ENCODE measurements around the gene GMEB1.
"Not testable (repeated sequence)": the region's sequence is repeated elsewhere in the genome, so short reads cannot be mapped to it uniquely, and the experiment has no call there.

The GMEB1 gene

GRCh38 chr1:28672971-28673370 lies 4.4 kb downstream of the GMEB1 start:
- not testable (repeated sequence) for DNase-seq (ENCODE audit: low spot score)

- no peak for DNase-seq (ENCODE audit: low spot score)
Observed at GRCh38 chr1:28675924-28676257, 7.3 kb downstream of the GMEB1 start.

DNA sequence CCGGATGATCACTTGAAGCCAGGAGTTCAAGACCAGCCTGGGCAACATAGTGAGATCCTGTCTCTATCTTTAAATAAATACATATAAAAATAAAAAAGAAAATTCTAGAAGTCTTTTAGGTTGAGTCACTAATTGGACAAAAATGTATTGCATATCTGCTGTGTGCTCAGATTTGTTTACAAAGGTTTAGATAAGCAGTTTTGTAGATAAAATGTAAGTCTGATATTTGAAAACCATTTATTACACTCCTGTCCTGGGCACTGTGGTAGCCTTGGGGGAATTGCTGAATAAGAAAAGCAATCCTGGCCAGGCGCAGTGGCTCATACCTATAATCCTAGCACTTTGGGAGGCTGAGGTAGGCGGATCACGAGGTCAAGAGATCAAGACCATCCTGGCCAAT lies 11.6 kb downstream of the GMEB1 start:
- no peak for DNase-seq (ENCODE audit: low spot score)

DNA sequence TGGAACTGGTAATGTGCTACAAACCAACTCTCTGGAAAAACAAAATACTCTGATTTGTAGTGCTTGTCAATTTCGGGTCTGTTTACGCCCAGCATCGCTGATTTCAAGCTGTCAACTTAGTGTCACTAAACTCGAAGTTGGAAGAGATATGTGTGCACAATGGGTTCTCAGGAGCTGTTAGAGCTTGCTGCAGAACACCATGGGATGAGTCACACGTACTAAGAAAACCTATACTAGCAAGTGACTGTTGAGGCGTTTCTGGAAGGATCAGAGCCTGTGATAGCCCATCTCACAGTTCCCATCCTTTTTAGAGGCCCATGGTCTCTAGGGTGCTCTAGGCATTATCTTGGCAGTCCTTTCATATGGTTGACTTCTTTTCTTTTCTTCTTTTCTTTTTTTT lies 14.3 kb downstream of the GMEB1 start:
- no peak for DNase-seq (ENCODE audit: low spot score)

GRCh38 chr1:28684937-28685336 lies 16.4 kb downstream of the GMEB1 start:
- no peak for DNase-seq (ENCODE audit: low spot score)

DNA sequence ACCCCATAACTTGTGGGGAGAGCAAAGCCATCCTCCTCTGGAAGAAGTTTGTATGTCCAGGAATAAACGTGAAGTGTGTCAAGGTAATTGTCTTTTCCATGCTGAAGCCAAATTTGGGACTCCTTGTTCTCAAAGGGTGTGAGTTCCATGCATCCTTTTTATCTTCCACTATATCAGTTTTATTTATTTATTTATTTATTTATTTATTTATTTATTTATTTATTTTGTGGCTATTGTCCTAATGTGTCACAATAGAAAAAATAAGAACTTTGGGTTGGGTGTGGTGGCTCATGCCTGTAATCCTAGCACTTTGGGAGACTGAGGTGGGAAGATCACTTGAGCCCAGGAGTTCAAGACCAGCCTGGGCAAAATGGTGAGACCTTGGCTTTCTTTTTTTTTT lies 23.0 kb downstream of the GMEB1 start:
- not testable (repeated sequence) for DNase-seq (ENCODE audit: low spot score)

- DNase-seq (ENCODE audit: low spot score), result no peak
Observed at GRCh38 chr1:28703629-28704028, 35.0 kb downstream of the GMEB1 start.

- DNase-seq (ENCODE audit: low spot score), result no peak
Observed at GRCh38 chr1:28716336-28716735, 47.8 kb downstream of the GMEB1 start.

DNA sequence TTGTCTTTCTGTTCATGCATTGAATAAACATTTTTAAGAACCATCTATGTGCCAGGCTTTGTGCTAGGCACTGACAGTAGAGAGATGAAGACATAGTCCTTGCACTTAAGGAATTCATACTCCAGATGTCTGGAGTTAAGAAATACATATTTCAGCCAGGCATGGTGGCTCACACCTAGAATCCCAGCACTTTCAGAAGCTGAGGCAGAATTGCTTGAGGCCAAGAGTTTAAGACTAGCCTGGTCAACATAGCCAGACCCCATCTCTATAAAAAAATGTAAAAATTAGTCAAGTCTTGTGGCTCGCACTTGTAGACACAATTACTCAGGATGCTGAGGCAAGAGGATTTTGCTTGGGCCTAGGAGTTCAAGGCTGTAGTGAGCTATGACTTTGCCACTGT lies 49.6 kb downstream of the GMEB1 start:
- no peak for DNase-seq (ENCODE audit: low spot score)

GRCh38 chr1:28718586-28719331 lies 50.2 kb downstream of the GMEB1 start:
- no peak for DNase-seq (ENCODE audit: low spot score)

DNA sequence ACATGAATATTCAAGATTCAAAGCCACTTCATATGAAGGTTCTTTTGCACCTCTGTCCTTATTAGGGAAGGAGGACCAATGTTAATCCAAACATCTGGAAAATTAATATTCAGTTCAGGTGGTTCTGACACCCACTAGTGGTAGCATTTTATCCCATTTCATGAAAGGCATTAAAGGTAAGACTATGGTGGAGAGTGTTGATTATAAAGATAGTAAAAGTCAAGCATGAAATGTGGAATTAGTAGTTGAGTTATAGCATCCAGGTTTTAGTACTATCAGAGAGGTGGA lies 50.7 kb downstream of the GMEB1 start:
- no peak for DNase-seq (ENCODE audit: low spot score)

- no peak for DNase-seq (ENCODE audit: low spot score)
Observed at GRCh38 chr1:28720376-28720775, 51.8 kb downstream of the GMEB1 start.

GRCh38 chr1:28721927-28722326 lies 53.3 kb downstream of the GMEB1 start:
- not testable (repeated sequence) for DNase-seq (ENCODE audit: low spot score)

GRCh38 chr1:28725365-28725764 lies 56.8 kb downstream of the GMEB1 start:
- not testable (repeated sequence) for DNase-seq (ENCODE audit: low spot score)

DNA sequence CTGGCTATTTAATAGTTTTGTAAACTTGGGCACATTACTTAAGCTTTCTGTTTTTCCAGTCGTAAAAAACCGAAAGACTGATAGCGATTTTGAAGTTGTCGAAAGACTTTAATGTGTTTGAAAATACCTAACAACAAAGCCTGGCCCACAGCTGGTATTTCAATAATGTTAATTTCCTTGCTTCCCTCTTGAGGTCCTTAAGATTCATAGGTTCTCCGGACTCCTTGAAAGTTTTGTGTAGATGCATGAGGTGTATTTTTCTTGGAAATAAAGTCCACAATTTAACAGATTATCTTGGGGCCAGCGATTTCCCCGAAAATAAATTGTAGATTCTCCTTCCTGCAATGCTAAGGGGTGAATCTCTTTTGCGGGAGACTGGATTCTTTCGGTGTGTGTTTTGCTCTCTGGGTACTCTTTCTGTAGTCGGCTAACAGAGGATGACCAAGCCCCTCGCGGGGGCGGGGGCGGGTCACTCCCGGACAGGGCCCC lies 67.4 kb downstream of the GMEB1 start:
- no peak for DNase-seq (ENCODE audit: low spot score)

- peak; percentile 94 for DNase-seq (ENCODE audit: low spot score)
Observed at GRCh38 chr1:28736450-28737306, 68.1 kb downstream of the GMEB1 start, which contains the start of gene YTHDF2. Gene YTHDF2 (plus strand): TSS chr1:28736940. CDS start chr1:28737121, 181 bp downstream.

DNA sequence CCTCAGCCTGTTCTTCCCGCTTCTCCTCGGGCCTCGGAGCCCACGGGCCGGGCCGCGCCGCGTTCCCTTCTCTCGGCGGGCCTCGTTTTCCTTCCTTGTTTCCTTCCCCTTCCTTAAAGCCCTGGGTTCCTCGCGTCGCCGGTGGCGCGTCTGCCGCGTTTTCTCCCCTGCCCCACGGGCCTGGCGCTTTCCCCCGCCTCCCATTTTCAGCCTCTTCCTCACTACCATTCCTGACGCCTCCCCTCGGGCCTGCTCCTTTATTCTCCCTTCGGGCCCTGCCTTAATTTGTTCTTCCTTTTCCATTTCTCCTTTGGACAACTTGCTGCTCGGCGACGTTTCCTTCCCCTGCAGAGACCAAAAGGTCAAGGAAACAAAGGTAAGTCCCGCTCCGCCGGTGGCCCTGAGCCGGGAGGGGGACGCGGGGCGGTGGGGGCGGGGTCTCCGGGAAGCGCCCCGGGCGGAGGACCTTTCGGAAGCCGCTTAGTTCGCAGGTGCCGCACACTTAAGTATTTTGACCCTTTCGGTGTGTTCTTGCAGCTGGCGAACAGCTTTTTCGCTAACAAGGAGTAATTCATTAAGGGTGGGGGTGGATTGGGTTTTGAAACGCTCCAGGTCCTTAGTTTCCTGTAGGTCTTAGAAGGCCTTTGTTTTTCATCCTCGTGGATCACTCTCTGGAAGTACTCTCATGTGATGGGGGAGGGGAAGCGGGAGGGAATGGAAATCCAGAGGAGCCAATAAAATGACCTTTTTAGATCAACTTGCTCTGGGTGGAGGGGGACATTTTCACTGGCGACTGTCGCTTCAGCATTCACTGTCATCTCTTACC lies 68.9 kb downstream of the GMEB1 start:
- peak; percentile 51 for DNase-seq (ENCODE audit: low spot score)

DNA sequence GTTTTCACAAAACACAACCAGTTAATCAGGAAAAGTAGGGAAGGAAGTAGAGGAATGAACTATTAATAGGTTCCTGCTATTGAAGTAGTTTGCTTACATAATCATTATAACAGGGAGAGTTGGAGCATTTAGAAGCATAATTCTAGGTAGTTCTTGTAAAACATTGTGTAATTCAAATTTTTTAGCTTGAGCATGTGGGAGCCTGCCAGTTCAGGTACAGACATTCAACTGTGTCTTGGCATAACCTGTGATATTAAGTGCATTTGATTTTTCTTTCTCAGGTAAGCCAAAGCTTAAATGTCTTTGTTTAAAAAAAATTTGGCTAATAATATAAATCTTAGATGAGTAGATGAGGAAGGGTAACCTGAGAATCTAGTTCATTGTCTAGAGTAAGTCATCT lies 71.5 kb downstream of the GMEB1 start:
- DNase-seq (ENCODE audit: low spot score), result no peak

- no peak for DNase-seq (ENCODE audit: low spot score)
Observed at GRCh38 chr1:28744184-28744583, 75.6 kb downstream of the GMEB1 start.

DNA sequence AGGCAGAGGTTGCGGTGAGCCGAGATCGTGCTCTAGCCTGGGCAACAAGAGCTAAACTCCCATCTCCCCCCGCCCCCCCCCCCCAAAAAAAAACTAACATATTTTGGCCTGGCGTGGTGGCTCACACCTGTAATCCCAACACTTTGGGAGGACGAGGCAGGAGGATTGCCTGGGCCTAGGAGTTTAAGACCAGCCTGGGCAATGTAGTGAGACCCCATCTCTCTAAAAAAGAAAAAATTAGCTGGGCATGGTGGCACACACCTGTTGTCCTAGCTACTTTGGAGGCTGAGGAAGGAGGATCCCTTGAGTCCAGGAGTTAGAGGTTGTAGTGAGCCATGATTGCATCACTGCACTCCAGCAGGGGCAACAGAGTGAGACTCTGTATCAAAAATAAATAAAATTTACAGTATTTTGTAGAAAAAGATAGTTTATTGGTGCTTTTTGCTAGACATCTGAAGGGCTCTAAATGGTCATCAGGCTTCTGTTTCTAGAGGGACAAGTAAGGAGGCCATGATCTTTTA lies 77.1 kb downstream of the GMEB1 start:
- DNase-seq (ENCODE audit: low spot score), result no peak

GRCh38 chr1:28750330-28750729 lies 81.7 kb downstream of the GMEB1 start:
- DNase-seq (ENCODE audit: low spot score), result no peak

DNA sequence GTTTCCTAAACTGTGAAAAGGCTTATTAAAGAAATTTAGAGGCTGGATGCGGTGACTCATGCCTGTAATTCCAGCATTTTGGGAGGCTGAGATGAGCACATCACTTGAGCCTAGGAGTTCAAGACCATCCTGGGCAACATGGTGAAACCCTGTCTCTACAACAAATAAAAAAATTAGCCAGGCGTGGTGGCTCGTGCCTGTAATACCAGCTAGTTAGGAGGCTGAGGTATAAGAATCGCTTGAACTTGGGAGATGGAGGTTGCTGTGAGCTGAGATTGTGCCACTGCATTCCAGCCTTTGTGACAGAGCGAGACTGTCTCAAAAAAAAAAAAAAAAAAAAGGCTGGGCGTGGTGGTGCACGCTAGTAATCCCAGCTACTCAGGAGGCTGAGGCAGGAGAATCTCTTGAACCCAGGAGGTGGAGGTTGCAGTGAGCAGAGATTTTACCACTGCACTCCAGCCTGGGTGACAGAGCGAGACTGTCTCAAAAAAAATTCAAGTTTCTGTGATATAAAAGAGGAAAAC lies 82.2 kb downstream of the GMEB1 start:
- not testable (repeated sequence) for DNase-seq (ENCODE audit: low spot score)
